HG02642 (cell line): Measurements from ENCODE around the gene DZIP1.

ENCODE experiments used
- ATAC-seq: cut with Tn5 transposase; IDR thresholded peaks from one replicate; pipeline ENCODE4 v1.9.1; 2021; ENCODE audit warnings: mild to moderate bottlenecking; ENCODE audit not compliant: unreplicated experiment, poor library complexity

Gene DZIP1

DNA sequence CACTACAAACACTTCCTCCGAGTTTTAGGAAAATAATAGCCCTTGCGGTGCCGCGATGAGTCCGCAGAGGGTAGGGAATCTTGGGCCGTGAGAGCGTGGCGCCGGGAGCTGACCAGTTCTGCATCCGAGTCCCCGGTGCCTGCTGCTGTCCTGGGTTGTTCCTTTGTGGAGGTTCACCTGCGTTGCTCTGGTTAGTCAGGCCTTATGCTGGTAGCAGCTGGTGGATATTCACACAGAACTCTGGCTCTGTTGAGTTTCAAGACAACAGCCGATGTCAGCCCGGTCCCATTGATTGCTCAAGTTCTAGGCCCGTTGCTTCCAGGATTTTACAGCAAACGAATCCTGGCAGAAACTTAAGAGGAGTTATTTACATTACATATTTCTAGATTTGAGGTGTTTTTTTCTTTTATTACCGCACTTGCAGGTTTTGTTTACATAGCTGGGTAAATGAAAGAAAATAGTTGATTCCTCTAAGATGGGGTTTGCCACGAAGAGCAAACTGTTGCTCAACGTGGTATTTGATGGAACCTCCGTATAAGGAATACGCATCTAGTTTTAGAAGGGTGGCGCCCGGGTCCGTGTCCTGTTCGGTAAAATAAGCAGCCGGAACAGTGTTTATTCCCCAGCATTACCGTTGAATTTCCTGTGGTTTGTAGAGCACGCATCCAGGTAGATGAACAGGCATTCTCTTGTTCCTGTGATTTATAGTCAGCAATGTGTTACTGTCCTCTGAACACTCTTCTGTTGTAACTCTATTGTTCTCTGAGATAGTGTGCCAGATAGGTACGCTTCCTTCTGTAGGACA is 90.7 kb downstream of the DZIP1 start:
- ATAC-seq, result no peak

DNA sequence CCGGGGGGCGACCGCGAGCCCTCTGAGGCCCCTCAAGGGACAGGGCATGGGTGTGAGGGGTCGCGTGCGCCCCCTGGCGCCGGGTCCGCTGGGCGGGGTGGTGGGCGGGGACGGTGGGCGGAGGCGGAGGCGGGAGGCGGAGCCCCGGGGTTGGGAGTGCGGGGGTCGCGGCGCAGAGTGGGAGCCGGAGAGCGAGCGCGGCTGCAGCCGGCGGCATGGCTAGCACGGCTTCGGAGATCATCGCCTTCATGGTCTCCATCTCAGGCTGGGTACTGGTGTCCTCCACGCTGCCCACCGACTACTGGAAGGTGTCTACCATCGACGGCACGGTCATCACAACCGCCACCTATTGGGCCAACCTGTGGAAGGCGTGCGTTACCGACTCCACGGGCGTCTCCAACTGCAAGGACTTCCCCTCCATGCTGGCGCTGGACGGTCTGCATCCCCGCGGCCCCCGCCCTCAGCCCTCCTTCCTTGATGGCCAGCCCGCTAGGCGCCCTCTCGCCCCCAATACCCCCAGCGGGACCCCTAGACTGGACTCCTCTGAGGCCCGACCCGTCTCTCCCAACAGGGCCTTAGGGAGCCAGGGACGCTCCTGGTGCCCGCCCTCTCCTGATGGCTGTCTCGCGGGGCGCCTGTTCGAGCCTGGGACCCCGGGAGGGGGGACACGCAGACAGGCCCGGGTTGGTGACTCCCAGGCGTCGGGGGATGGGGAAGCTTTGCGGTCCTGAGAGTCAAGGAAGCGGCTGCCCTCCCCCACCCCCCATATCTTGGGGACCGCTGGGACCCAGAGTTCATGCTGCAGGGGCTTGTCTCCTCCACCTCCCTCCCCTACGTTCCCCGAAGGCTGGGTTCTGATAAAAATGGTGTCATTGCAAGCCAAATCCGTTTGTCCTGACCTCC is 91.7 kb downstream of the DZIP1 start, which contains the start of gene CLDN10:
Gene CLDN10 (plus strand): TSS at position 182 of the 903 bp plus-strand sequence. CDS start 34 bp downstream, at position 216.
- ATAC-seq, result no peak

DNA sequence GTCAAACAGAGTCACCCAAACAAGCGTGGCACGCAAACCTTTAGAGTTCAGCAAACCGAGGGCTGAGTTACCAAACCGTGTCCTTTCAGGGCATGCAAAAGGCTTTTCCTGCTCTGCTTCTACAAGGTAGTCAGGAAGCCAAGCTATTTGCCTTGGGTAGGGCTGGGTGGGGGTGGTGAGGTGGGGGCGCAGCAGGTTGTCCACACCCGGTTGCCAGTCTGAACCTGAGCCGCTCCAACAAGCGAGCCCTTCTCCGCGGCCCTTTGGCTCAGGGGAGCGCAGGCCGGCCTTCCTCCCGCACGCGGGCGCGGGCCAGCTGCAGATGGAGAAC is 92.3 kb downstream of the DZIP1 start:
- ATAC-seq, result no peak

DNA sequence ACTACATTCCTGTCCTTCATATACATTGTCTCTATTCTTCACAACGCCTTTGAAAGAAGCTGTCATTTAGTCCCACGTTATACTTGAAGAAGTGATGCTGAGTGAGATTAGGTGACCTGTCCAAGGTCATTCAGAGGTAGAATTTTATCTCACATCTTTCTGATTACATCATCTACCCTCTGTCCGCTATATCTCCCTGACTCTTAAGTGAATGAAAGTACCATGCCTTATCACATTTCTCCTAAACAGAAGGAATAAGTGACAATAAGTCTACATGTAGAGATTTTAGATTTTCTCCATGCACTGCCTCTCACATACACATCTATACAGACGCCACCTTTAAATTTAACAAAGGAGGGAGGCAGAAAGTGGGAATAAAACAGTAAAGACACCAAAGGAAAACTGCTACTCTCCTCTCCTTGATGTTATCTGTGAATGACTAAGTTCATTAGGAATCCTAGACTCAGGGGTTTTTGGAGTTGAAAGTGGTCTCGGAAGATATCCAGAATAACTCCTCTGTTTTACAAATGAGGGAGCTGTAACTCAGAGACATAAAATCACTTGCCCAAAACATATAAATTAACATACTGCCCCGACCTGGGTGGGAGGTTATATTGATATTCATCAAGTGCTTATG is 96.9 kb downstream of the DZIP1 start:
- ATAC-seq, result no peak

DNA sequence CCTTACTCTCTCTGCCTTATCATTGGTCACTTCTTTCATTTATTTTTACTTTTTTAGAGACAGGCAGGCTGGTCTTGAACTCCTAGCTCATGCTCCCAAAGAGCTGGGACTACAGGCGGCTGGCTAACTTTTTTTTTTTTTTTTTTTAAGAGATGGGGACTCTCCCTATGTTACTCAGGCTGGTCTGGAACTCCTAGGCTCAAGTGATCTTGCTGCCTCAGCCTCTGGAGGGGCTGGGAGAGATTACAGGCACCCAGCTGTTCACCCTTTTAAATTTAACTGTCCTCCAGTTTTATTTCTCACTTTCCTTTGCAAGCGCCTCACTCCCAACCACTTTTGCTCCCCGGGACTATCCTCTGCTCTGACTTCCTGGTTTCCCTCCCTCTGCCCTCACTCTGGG is 97.6 kb downstream of the DZIP1 start:
- ATAC-seq, result no peak

DNA sequence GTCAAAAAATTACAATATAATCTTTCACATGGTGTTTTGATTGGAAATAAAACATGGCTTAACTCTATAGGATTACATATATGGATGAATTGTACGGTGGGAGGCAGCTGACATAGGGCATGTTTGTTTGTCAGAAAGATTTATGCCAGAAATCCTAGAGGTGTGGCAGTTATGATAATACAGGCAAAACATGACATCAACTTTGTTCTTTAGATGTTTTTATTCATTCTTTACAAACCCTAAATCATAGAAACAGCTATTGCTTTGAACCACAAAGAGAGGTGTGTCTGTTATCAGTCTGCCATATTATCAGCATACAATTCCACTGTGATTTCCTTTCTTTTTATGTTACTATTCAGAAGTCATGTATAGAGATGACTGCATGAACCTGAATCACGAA is 100.2 kb downstream of the DZIP1 start:
- no peak for ATAC-seq

DNA sequence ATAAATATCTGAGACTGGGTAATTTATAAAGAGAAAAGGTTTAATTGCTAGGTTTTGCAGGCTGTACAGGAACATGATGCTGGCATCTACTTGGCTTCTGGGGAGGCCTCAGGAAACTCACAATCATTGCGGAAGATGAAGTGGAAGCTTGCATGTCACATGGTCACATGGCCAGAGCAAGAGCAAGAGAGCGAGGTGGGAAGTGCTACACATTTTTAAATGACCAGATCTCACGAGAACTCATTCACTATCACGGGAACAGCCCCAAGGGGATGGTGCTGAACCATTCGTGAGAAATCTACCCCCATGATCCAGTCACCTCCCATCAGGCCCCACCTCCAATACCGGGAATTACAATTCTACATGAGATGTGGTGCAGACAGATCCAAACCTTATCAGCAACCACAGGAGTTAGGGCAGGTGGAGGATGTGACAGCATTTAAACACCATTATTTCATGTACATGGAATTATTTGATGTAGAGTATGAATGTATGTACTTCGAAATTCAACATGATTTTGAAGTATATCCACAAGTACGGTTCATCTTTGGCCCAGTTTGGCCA is 102.5 kb downstream of the DZIP1 start:
- ATAC-seq, result no peak

DNA sequence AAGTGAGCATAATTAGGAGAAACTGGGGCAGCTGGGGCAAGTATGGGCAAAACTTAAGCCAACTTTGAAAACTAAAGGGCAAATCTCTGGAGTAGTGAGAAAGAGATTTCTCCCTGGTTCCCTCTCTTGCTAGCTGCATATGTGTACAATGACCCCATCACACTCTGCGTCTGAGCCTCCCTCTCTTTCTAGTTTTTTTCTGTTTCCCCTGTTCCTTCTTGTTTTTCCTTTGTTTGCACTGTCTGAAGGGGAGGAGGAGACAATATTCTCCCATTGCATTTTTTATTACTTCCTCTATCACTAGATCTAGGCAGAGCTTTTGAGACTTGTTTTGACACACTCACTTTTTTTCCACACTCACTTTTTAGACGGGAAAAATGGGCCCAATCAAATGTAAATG is 103.2 kb downstream of the DZIP1 start:
- ATAC-seq, result no peak

DNA sequence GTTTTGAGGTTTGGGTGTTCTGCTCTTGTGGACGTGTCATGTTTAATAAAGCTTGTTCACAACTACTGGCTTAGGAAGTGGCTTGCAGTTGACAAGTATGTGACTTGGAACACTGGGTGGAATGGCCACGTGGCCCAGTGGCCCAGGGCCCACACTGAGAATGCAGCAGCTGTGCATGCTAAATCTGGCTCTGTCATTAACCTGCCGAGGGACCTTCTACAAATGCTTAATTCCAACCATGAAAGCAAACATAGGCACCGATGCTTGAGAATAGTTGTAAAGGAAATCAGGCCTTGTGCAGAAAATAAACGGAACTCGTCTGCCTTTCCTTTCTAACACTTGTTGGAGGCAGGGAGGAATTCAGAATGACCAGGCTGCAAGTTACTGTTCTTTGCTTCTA is 103.6 kb downstream of the DZIP1 start:
- no peak for ATAC-seq

DNA sequence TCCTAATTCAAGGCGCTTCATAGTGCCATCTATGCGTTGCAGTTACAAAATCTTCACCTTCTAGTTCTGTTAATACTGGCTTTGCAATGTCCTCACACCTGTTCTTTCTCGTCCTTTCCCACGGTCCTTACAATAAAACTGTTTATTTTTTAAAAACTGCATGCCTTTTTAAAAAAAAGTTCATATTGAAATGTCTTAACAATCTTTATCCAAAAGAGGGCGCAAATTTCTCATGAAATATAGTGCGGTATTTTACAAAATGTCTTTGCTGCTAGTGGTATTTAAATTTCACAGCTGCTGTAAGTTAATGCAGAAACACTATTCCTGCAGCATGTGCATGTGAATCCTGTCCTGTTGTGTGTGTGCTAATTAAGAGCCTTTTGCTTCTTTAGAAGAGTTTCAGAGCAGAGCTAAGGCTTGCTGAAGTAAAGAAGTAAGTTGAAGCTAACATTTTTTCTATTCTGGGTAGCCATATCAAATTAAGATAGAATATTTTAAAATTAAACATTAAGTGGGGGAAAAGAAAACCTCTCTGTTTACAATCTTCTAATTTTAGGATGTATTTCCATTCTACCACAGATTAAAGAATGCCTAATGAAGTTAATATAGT is 107.8 kb downstream of the DZIP1 start:
- ATAC-seq, result no peak

DNA sequence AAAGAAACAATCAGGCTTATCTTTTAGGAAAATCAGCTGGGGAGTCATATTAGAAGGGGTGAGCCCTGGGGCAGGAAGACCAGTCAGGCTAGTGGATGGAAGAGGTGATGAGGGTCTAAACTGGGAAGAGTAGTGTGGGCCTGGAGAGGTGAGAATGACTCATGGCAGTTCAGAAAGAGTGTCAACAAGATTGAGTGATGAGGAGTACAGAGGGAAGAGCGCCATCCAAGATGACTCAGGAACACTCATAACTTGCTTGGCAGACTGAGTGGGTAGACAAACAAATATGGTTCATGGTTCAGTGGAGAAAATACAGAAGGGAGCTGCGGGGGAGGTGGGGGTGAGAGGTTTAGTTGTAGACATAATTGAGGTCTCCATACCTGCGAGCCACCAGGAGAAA is 109.3 kb downstream of the DZIP1 start:
- peak; percentile 53 for ATAC-seq

DNA sequence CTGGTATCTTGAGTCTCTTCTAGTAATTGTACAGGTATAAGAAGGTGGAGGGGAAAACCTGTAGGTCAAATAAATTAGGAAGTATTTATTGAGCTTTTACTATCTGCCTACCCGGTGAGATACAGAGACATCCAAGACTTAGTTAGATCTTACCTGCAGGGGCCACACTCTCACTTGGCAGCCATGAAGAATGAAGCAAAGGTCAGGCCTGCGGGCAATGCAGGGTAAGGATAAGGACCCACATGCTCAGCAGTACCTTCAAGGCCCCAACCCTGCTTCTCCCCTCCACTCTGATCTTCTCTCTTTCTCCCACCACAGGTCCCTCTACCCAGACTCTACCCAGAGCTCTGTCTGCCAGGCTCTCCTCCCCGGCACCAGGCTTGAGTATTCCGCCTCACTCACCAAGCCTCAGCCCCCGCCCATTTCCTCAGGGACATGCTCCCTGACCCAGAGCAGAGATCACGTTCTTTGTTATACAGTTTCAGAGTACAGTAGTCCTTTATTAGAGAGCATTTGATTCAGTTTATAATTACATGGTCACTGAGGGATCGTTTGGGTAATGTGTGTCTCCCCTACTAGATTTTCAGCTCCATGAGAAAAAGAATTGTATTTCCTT is 110.9 kb downstream of the DZIP1 start:
- no peak for ATAC-seq

DNA sequence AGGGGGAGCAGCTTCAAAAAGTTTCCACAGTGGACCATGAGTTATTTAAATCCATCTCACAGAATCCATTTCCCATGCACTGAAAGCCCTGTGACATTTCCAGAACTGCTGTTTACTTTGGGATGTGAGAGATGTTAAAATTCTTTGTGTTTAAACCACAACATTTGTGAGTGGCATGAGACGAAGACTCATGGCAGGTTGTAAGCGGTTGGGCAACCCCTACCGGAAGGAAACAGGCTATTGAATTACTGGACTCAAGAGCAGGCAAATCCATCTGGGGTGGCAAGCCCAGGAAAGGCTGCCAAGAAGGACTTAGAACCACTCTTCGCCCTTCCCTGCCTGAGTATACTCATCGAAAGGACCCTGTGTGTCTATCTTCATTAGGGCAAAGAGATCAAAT is 114.3 kb downstream of the DZIP1 start:
- no peak for ATAC-seq
